NCI-H2081 treated with DMSO at 0.1 percent for 48 hours (cell line): ENCODE data around the gene PHLDB2.

Experiments used
- DNase-seq: peaks from one replicate; lab custom pipeline; 2025; lab: John Stamatoyannopoulos, UW

Gene PHLDB2

GRCh38 chr3:111851511-111851954, 7.5 kb upstream of the PHLDB2 start:
- no peak for DNase-seq

- DNase-seq: no peak
These were observed 6.5 kb upstream of the PHLDB2 start for GRCh38 chr3:111852540-111852939.

GRCh38 chr3:111853068-111853467, 6.0 kb upstream of the PHLDB2 start:
- no peak for DNase-seq

- DNase-seq: no peak
These were observed 4.1 kb upstream of the PHLDB2 start for GRCh38 chr3:111854990-111855389.

GRCh38 chr3:111856501-111856900, 2.6 kb upstream of the PHLDB2 start:
- no peak for DNase-seq

- DNase-seq: no peak
These were observed 1.6 kb upstream of the PHLDB2 start for GRCh38 chr3:111857474-111857873.

GRCh38 chr3:111858642-111859041, 423 bp upstream of the PHLDB2 start:
- DNase-seq: no peak

GRCh38 chr3:111859974-111860859, 1.2 kb downstream of the PHLDB2 start:
- no peak for DNase-seq

- no peak for DNase-seq
These were observed 2.3 kb downstream of the PHLDB2 start for GRCh38 chr3:111861391-111861790.

GRCh38 chr3:111862415-111862814, 3.4 kb downstream of the PHLDB2 start:
- no peak for DNase-seq

GRCh38 chr3:111862974-111863373, 3.9 kb downstream of the PHLDB2 start:
- no peak for DNase-seq

GRCh38 chr3:111863942-111864694, 5.1 kb downstream of the PHLDB2 start:
- DNase-seq: no peak

- no peak for DNase-seq
These were observed 6.0 kb downstream of the PHLDB2 start for GRCh38 chr3:111864821-111865656.

- no peak for DNase-seq
These were observed 8.9 kb downstream of the PHLDB2 start for GRCh38 chr3:111867889-111868426.

GRCh38 chr3:111870620-111871019, 11.6 kb downstream of the PHLDB2 start:
- no peak for DNase-seq

- no peak for DNase-seq
These were observed 13.0 kb downstream of the PHLDB2 start for GRCh38 chr3:111871809-111872623.

- DNase-seq: no peak
These were observed 13.9 kb downstream of the PHLDB2 start for GRCh38 chr3:111872979-111873378.

- no peak for DNase-seq
These were observed 15.2 kb downstream of the PHLDB2 start for GRCh38 chr3:111874177-111874820.

- DNase-seq: no peak
These were observed 22.4 kb downstream of the PHLDB2 start for GRCh38 chr3:111881480-111881879.

GRCh38 chr3:111882194-111882593, 23.1 kb downstream of the PHLDB2 start:
- no peak for DNase-seq

GRCh38 chr3:111882799-111883198, 23.7 kb downstream of the PHLDB2 start:
- DNase-seq: no peak
